K562 (cell line): ENCODE data around the gene SPHK1. TPM values are rescaled to one million over a fixed set of nuclear protein-coding genes. Genes with fewer than 3 reads are reported as not detected.

Experiments used
- AFF4 ChIP-seq: sonication (generic); formaldehyde crosslinking; IDR thresholded peaks from 2 replicates; pipeline ENCODE4 v1.8.0; 2023; ENCODE audit warnings: mild to moderate bottlenecking, missing genetic modification reagents
- ARID4B ChIP-seq: sonication (generic); formaldehyde crosslinking; IDR thresholded peaks from 2 replicates; pipeline ENCODE4 v1.8.0; 2022; ENCODE audit warnings: mild to moderate bottlenecking, missing genetic modification reagents
- BACH1 ChIP-seq: fragments of 200-800 bp; sonication (Bioruptor generic); IDR thresholded peaks from 2 replicates; pipeline ENCODE4 v1.6.1; 2016; ENCODE audit warnings: missing genetic modification characterization, missing compliant biosample characterization
- CHD4 ChIP-seq: fragments of 200-600 bp; sonication (generic); IDR thresholded peaks from 3 replicates; pipeline ENCODE4 v1.6.1; 2012; ENCODE audit warnings: low read depth, mild to moderate bottlenecking, mixed read lengths, low read length, inconsistent platforms; ENCODE audit not compliant: insufficient read depth, insufficient replicate concordance, poor library complexity, severe bottlenecking
- ELK3 ChIP-seq: fragments of 450-650 bp; formaldehyde crosslinking; IDR thresholded peaks from 2 replicates; pipeline ENCODE4 v1.4.0; 2020; ENCODE audit warnings: mild to moderate bottlenecking
- GATA2 ChIP-seq: sonication (generic); formaldehyde crosslinking; IDR thresholded peaks from 2 replicates; pipeline ENCODE4 v1.4.0; 2020; ENCODE audit warnings: mild to moderate bottlenecking, missing genetic modification reagents
- GTF2B ChIP-seq: IDR thresholded peaks from 2 replicates; pipeline ENCODE4 v1.6.1; 2011; ENCODE audit not compliant: insufficient read length; ENCODE audit errors: extremely low read depth
- KLF16 ChIP-seq: IDR thresholded peaks from 2 replicates; pipeline ENCODE4 v1.6.1; 2016; ENCODE audit warnings: antibody characterized with exemption
- MBD1 ChIP-seq: fragments of 250-450 bp; sonication (Bioruptor Pico); IDR thresholded peaks from 2 replicates; pipeline ENCODE4 v1.8.0; 2022; ENCODE audit warnings: inconsistent platforms
- U2AF2 ChIP-seq: fragments of 200-400 bp; formaldehyde crosslinking; optimal IDR thresholded peaks from 2 replicates; pipeline ENCODE3; 2017; ENCODE audit warnings: low read depth, mild to moderate bottlenecking, low read length
- VEZF1 ChIP-seq: fragments of 200-800 bp; sonication (Bioruptor generic); IDR thresholded peaks from 2 replicates; pipeline ENCODE4 v1.6.1; 2017; ENCODE audit warnings: missing genetic modification characterization, missing compliant biosample characterization
- ZNF41 ChIP-seq: fragments of 250-450 bp; sonication (Bioruptor Pico); conservative IDR thresholded peaks from 2 replicates; pipeline ENCODE4 v1.4.0; 2020; ENCODE audit warnings: mild to moderate bottlenecking
- polyA plus RNA-seq, 8 experiments: library from polyadenylated mRNA; depleted of rRNA in 4 of 8; stranded (reverse) in 5 of 8; unstranded in 3 of 8; fragments of >200 nt; fragmentation: Nextera tagmentation in 2 of 8; fragmentation: Illumina TruSeq in 1 of 8; extraction: Ambion mirVana in 2 of 8; extraction: Trizol in 1 of 8; gene quantifications; 2 replicates each; pipeline versions ENCODE4 v1.2.1 to v1.2.3, GENCODE V29; 2011 to 2014; ENCODE audit warnings: inconsistent platforms in 1 of 8, missing spikeins in 1 of 8
- total RNA-seq, 7 experiments: library from RNA; depleted of rRNA in 6 of 7; stranded (reverse); fragments of >200 nt in 6 of 7; fragmentation: Illumina TruSeq in 2 of 7; extraction: Trizol in 2 of 7; gene quantifications; 2 replicates each; pipeline versions ENCODE4 v1.2.1 to v1.2.3, GENCODE V29; 2011 to 2021; ENCODE audit warnings: low replicate concordance in 1 of 7

SPHK1 gene
- total and polyA plus RNA-seq, 9 of the 15 experiments (the other 6 are each of a cell fraction or from before 2014, with no cell fraction given): 0.21 to 60.3 (median 14.5) TPM

- TF ChIP-seq KLF16 (peak; percentile 38; the same call in 1 of the 2 replicates), U2AF2 (no peak), CHD4 (no peak), ELK3 (no peak), MBD1 (no peak), ARID4B (CRISPR knock-in tag) (no peak), VEZF1 (no peak), AFF4 (CRISPR knock-in tag) (no peak), GTF2B (no peak), GATA2 (no peak), ZNF41 (CRISPR knock-in tag) (no peak), BACH1 (tag) (no peak)
These were observed 13.5 kb downstream of the SPHK1 start (continued) for GRCh38 chr17:76397687-76398522.
